BE2C (cell line): ENCODE data around the gene GAS2.

Experiments used
- DNase-seq: peaks from one replicate; pipeline ENCODE4 v3.0.0-alpha.2; 2020
- H3K27me3 ChIP-seq: fragments of 250-450 bp; sonication (Bioruptor Pico); 2 replicates; pipeline ENCODE4 v1.5.1; 2020; ENCODE audit warnings: mild to moderate bottlenecking
- H3K36me3 ChIP-seq: fragments of 250-450 bp; sonication (Bioruptor Pico); 2 replicates; pipeline ENCODE4 v1.5.1; 2020; ENCODE audit warnings: mild to moderate bottlenecking
- H3K4me1 ChIP-seq: fragments of 250-450 bp; sonication (Bioruptor Pico); 2 replicates; pipeline ENCODE4 v1.5.1; 2020
- H3K4me3 ChIP-seq: 2 replicates; pipeline ENCODE4 v1.5.1; 2011; ENCODE audit warnings: low read depth, low read length
- H3K9me3 ChIP-seq: fragments of 250-450 bp; sonication (Bioruptor Pico); 2 replicates; pipeline ENCODE4 v1.5.1; 2020
- TF ChIP-seq, protein P1 (sequence below): IDR thresholded peaks from 2 replicates; pipeline ENCODE4 v1.5.1; 2012; ENCODE audit warnings: mild to moderate bottlenecking, low read depth, low read length

The GAS2 gene

DNA sequence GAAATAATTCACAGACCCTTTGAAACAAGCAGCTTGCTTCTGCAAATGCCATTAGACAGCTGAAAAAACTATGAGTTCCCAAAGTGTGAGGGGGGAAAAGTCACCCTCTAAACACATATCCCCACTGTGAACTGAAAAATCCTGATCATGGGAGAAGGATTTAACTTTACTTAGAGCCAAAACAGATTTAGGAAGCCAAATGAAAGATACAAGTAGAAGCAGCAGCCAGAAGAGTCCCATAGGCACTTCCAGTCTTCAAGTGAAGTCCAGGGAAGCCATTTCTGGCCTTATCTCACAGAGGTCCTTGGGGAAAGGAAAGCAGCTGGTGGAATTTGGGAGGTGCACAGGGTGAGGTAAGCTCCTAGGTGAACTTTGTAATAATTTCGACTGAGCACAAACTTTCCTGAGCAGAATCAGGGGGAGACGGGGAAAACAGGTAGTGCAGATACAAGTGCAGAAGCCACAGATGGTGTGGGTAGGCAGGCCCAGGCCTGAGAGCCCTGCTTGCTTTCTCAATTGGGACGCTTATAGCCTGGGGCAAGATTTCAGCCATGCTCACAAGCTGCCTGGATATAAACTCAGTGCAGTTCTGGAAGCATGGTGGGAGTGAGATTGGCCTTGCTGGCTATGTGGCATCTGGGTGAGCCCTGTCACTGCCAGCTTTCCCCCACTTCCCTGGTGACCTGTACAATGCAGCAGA is 44.8 kb downstream of the GAS2 start:
- Histone ChIP-seq H3K27me3 (no peaks in the 10 kb centered on the region), H3K9me3 (no peaks in the 10 kb centered on the region), H3K4me1 (peaks cover 6% of the 10 kb centered on the region), H3K36me3 (no peaks in the 10 kb centered on the region), H3K4me3 (no peak overlapping the region)
- DNase-seq = peak; percentile 69
- TF ChIP-seq, protein P1, sequence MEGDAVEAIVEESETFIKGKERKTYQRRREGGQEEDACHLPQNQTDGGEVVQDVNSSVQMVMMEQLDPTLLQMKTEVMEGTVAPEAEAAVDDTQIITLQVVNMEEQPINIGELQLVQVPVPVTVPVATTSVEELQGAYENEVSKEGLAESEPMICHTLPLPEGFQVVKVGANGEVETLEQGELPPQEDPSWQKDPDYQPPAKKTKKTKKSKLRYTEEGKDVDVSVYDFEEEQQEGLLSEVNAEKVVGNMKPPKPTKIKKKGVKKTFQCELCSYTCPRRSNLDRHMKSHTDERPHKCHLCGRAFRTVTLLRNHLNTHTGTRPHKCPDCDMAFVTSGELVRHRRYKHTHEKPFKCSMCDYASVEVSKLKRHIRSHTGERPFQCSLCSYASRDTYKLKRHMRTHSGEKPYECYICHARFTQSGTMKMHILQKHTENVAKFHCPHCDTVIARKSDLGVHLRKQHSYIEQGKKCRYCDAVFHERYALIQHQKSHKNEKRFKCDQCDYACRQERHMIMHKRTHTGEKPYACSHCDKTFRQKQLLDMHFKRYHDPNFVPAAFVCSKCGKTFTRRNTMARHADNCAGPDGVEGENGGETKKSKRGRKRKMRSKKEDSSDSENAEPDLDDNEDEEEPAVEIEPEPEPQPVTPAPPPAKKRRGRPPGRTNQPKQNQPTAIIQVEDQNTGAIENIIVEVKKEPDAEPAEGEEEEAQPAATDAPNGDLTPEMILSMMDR = no peak

DNA sequence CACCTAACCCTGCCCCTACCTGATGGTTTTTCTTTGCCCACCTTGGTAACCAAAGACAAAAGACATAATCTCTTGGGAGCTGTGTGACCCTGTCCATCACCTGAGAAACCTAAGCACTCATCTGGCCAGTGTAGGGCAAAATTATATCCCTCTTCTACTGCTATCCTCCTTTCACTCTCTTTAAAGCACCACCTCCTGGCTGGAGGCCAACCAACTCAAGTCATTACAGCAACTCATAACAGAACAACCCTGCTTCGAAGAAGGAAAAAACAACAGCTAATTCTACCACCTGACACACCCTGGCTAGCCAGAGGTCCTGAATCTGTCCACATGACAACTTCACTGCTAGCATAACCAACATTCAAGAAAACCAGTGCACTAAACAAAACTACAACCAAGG is 45.5 kb downstream of the GAS2 start:
- H3K4me1 ChIP-seq = peaks cover 6% of the 10 kb centered on the region
- no peaks in the 10 kb centered on the region for H3K36me3 ChIP-seq
- TF ChIP-seq, protein P1 = no peak
- no peaks in the 10 kb centered on the region for H3K9me3 ChIP-seq
- DNase-seq = peak; percentile 24
- H3K4me3 ChIP-seq = no peak overlapping the region
- no peaks in the 10 kb centered on the region for H3K27me3 ChIP-seq

DNA sequence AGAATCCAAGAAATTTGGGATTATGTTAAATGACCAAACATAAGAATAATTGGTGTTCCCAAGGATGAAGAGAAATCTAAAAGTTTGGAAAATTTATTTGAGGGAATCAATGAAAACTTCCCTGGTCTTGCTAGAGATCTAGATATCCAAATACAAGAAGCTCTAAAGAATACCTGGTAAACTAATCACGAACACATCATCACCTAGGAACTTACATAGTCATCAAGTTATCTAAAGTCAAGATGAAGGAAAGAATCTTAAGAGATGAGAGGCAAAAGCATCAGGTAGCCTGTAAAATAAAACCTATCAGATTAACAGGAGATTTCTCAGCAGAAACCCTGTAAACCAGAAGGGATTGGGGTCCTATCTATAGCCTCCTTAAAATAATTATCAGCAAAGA is 46.9 kb downstream of the GAS2 start:
- Histone ChIP-seq H3K36me3 (no peaks in the 10 kb centered on the region), H3K4me1 (peaks cover 5% of the 10 kb centered on the region), H3K9me3 (no peaks in the 10 kb centered on the region), H3K27me3 (no peaks in the 10 kb centered on the region), H3K4me3 (no peak overlapping the region)
- TF ChIP-seq, protein P1 = no peak
- no peak for DNase-seq

DNA sequence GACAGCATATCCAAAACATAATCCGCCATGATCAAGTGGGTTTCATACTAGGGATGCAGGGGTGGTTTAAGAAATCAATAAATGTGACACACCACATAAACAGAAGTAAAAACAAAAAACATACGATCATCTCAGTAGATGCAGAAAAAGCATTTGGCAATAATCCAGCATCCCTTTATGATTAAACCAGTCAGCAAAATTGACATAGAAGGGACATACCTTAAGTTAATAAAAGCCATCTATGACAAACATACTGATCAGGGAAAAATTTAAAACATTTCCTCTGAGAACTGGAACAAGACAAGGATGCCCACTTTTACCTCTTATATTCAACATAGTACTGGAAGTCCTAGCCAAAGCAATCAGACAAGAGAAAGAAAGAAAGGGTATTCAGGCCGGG is 49.6 kb downstream of the GAS2 start:
- TF ChIP-seq, protein P1 = no peak
- Histone ChIP-seq H3K4me1 (no peaks in the 10 kb centered on the region), H3K9me3 (no peaks in the 10 kb centered on the region), H3K27me3 (no peaks in the 10 kb centered on the region), H3K4me3 (no peak overlapping the region), H3K36me3 (no peaks in the 10 kb centered on the region)
- no peak for DNase-seq

DNA sequence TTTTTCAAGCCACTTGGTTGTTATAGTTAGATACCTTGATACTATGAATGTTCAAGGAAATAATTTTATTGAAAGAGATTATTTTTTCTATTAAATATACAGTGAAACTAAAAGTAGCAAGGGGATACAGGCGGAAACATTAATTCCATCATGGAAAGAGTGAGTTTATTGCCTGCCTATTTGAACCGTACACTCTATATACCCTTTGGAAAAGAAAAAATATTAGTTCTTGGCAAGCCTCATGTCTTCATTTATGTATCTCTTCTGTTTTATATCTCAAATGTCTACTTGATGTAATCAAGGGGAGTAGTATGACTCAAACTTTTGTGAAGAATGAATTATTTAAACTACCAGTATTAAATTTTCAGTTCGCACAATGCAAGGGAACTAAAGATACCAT is 54.0 kb downstream of the GAS2 start:
- no peaks in the 10 kb centered on the region for H3K4me1 ChIP-seq
- TF ChIP-seq, protein P1 = no peak
- H3K4me3 ChIP-seq = no peak overlapping the region
- H3K36me3 ChIP-seq = no peaks in the 10 kb centered on the region
- DNase-seq = no peak
- H3K27me3 ChIP-seq = no peaks in the 10 kb centered on the region
- no peaks in the 10 kb centered on the region for H3K9me3 ChIP-seq

DNA sequence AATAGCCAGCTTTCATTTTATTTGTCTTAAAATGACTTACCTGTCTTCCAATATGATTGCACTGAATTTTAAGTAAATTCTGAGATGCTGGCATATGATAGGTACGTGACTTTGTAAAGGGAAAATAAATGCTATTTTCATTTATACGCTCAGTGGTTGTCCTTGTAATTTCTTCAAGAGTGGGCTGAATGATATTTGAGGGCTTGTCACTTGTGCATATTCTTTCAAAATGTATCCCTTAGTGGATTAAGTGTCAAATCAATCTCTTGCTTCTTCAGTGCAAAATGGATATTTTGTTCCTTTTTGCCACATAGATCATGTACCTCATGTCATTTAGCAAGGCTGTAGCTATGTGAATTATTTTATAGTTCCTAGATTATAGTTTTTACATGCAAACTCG is 56.9 kb downstream of the GAS2 start:
- H3K9me3 ChIP-seq = no peaks in the 10 kb centered on the region
- DNase-seq = no peak
- no peaks in the 10 kb centered on the region for H3K27me3 ChIP-seq
- no peaks in the 10 kb centered on the region for H3K36me3 ChIP-seq
- H3K4me3 ChIP-seq = no peak overlapping the region
- no peaks in the 10 kb centered on the region for H3K4me1 ChIP-seq
- TF ChIP-seq, protein P1 = no peak
